IMR-90 (cell line): ENCODE results near the gene LTC4S. TPM values are rescaled to one million over a fixed set of nuclear protein-coding genes. Genes with fewer than 3 reads are reported as not detected.

Experiments
- ATAC-seq: fragments of 200-7000 bp; cut with Tn5 transposase; 2 replicates; pipeline ENCODE4 v1.9.1; 2020; ENCODE audit warnings: low read depth, mild to moderate bottlenecking, moderate library complexity
- BruUV-seq: library from RNA; stranded (reverse); fragments of 400-500 nt; replicated peaks from 2 replicates; lab custom pipeline; 2021; lab: Mats Ljungman, UMichigan
- CTCF ChIA-PET: fragments of 300-600 bp; formaldehyde crosslinking; extraction: SDS; loops from one replicate; lab custom pipeline; 2021; ENCODE audit warnings: antibody characterized with exemption; lab: Yijun Ruan, JAX
- POLR2A ChIA-PET: fragments of 300-600 bp; sonication (Branson Sonifier 250); formaldehyde crosslinking; loops from one replicate; lab custom pipeline; 2022; ENCODE audit warnings: antibody characterized with exemption; ENCODE audit not compliant: unreplicated experiment; lab: Charles Lee
- DNase-seq: peaks from one replicate; pipeline ENCODE4 v3.0.0; 2013
- H2AFZ ChIP-seq: replicated peaks from 2 replicates; pipeline ENCODE3; 2013; ENCODE audit warnings: low read length, mild to moderate bottlenecking; ENCODE audit not compliant: poor library complexity
- H2AK5ac ChIP-seq: 2 replicates; pipeline ENCODE4 v1.6.1; 2013; ENCODE audit warnings: low read depth, low read length, inconsistent platforms
- H2AK9ac ChIP-seq: replicated peaks from 2 replicates; pipeline ENCODE3; 2013; ENCODE audit warnings: mild to moderate bottlenecking, low read depth, low read length, moderate library complexity; ENCODE audit not compliant: poor library complexity
- H2BK120ac ChIP-seq: 2 replicates; pipeline ENCODE4 v1.6.1; 2013; ENCODE audit warnings: low read depth, low read length, inconsistent platforms
- H2BK15ac ChIP-seq: 3 replicates; pipeline ENCODE4 v1.6.1; 2013; ENCODE audit warnings: low read depth, low read length, inconsistent platforms
- H2BK20ac ChIP-seq: 2 replicates; pipeline ENCODE4 v1.6.1; 2013; ENCODE audit warnings: low read depth, mild to moderate bottlenecking, inconsistent platforms, low read length, moderate library complexity
- H2BK5ac ChIP-seq: 2 replicates; pipeline ENCODE4 v1.6.1; 2013; ENCODE audit warnings: mild to moderate bottlenecking, low read depth, low read length, inconsistent platforms; ENCODE audit not compliant: poor library complexity, severe bottlenecking
- H3K14ac ChIP-seq: replicated peaks from 2 replicates; pipeline ENCODE4 v1.6.1; 2013; ENCODE audit warnings: low read depth, low read length, inconsistent platforms
- H3K18ac ChIP-seq: 2 replicates; pipeline ENCODE4 v1.6.1; 2013; ENCODE audit warnings: low read depth, low read length, control low read depth
- H3K23ac ChIP-seq: 2 replicates; pipeline ENCODE4 v1.6.1; 2013; ENCODE audit warnings: low read depth, low read length, inconsistent platforms
- H3K27ac ChIP-seq: 2 replicates; pipeline ENCODE4 v1.5.1; 2013; ENCODE audit warnings: mild to moderate bottlenecking, control low read depth, low read length; ENCODE audit not compliant: insufficient read depth
- H3K27me3 ChIP-seq: 2 replicates; pipeline ENCODE4 v1.6.1; 2013; ENCODE audit warnings: low read length; ENCODE audit not compliant: control insufficient read depth, insufficient read depth
- H3K36me3 ChIP-seq: 2 replicates; pipeline ENCODE4 v1.6.1; 2013; ENCODE audit warnings: low read length, mixed read lengths; ENCODE audit not compliant: control insufficient read depth, insufficient read depth
- H3K4ac ChIP-seq: 2 replicates; pipeline ENCODE4 v1.6.1; 2013; ENCODE audit warnings: low read depth, low read length, inconsistent platforms
- H3K4me1 ChIP-seq: 2 replicates; pipeline ENCODE4 v1.6.1; 2013; ENCODE audit warnings: low read length, mixed read lengths; ENCODE audit not compliant: control insufficient read depth, insufficient read depth
- H3K4me2 ChIP-seq: 2 replicates; pipeline ENCODE4 v1.6.1; 2013; ENCODE audit warnings: low read depth, mild to moderate bottlenecking, control low read depth, low read length, moderate library complexity
- H3K4me3 ChIP-seq: 2 replicates; pipeline ENCODE4 v1.5.1; 2013; ENCODE audit warnings: low read depth, mild to moderate bottlenecking, control low read depth, low read length, moderate library complexity; ENCODE audit not compliant: insufficient read depth
- H3K56ac ChIP-seq: 2 replicates; pipeline ENCODE4 v1.6.1; 2013; ENCODE audit warnings: low read length, inconsistent platforms; ENCODE audit not compliant: insufficient read depth; ENCODE audit errors: extremely low read depth
- H3K79me1 ChIP-seq, 2 experiments: 2 replicates each; pipeline ENCODE4 v1.6.1; 2013; ENCODE audit warnings: low read length in 2 of 2, inconsistent platforms in 1 of 2, low read depth in 1 of 2
- H3K9ac ChIP-seq: 2 replicates; pipeline ENCODE4 v1.6.1; 2013; ENCODE audit warnings: low read depth, low read length, control low read depth
- H3K9me1 ChIP-seq: 2 replicates; pipeline ENCODE4 v1.6.1; 2013; ENCODE audit warnings: low read length, inconsistent platforms; ENCODE audit not compliant: insufficient read depth
- H3K9me3 ChIP-seq: 2 replicates; pipeline ENCODE4 v1.6.1; 2013; ENCODE audit warnings: low read length; ENCODE audit not compliant: control insufficient read depth, insufficient read depth
- H4K20me1 ChIP-seq: 2 replicates; pipeline ENCODE4 v1.6.1; 2013; ENCODE audit warnings: low read length, inconsistent platforms; ENCODE audit not compliant: insufficient read depth
- H4K5ac ChIP-seq: 2 replicates; pipeline ENCODE4 v1.6.1; 2013; ENCODE audit warnings: mild to moderate bottlenecking, low read depth, low read length, control low read depth
- H4K8ac ChIP-seq, 2 experiments: 2 replicates each; pipeline ENCODE4 v1.6.1; 2013; ENCODE audit warnings: low read depth in 2 of 2, low read length in 2 of 2, control low read depth in 1 of 2, inconsistent platforms in 1 of 2
- H4K91ac ChIP-seq: 2 replicates; pipeline ENCODE4 v1.6.1; 2013; ENCODE audit warnings: low read depth, low read length, inconsistent platforms; ENCODE audit not compliant: insufficient read depth
- FOS ChIP-seq: fragments of 150-350 bp; IDR thresholded peaks from 2 replicates; pipeline ENCODE4 v1.6.1; 2016; ENCODE audit warnings: low read depth, low read length
- WGBS, 2 experiments: methylation state at CpG; one replicate each; pipeline versions ENCODE4 v1.1.5 to v1.1.7; 2013; ENCODE audit warnings: missing lambda C conversion rate in 2 of 2; ENCODE audit not compliant: insufficient read length in 1 of 2; ENCODE audit errors: extremely low coverage in 2 of 2; 5-methylcytosine and 5-hydroxymethylcytosine counted together
- dilution Hi-C: fragments of 300-500 bp; cut with HindIII; formaldehyde crosslinking; loops from one replicate; pipeline ENCODE4 v1.14.3; 2018; ENCODE audit warnings: low sequenced_read_pairs; ENCODE audit not compliant: unreplicated experiment
- in situ Hi-C: fragments of 300-500 bp; cut with MboI; formaldehyde crosslinking; loops from 3 replicates; pipeline ENCODE4 v1.14.3; 2019; ENCODE audit warnings: low sequenced_read_pairs, inconsistent platforms, mixed read lengths
- intact Hi-C: fragments of 100-400 bp; cut with micrococcal nuclease; formaldehyde crosslinking; loops from 2 replicates; pipeline ENCODE4 v1.10.0; 2022
- polyA plus RNA-seq, 3 experiments: library from polyadenylated mRNA; depleted of rRNA; stranded (reverse); fragments of >200 nt; gene quantifications; 2 replicates each; pipeline ENCODE4 v1.2.3, GENCODE V29; 2012; ENCODE audit warnings: low replicate concordance in 1 of 3
- total RNA-seq: library from RNA; depleted of rRNA; stranded (reverse); fragments of >200 nt; gene quantifications from 2 replicates; pipeline ENCODE4 v1.2.3, GENCODE V29; 2012

The LTC4S gene
- total and polyA plus RNA-seq, 2 of the 4 experiments (the other 2 are of a cell fraction), result 0.72 TPM; not detected in 1

DNA sequence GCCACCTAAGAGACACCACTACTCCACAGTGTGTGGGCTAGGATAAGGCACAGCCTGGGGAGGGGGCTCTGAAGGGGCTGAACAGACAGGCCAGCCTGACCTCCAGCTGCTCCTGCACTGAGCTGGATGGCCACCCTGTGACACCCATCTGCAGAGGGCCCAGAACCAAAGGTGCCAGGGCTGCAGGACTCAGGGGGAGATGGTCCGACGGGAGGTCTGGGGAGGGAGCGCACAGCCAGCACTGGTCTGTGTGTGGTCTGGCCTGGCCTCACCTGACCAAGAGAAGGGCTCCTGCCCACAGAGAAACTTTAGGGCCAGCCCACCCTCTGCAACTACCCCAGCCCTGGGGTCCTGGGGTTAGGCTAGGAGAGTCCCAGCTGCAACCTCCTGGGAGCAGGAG, 789 bp downstream of the LTC4S start:
- CTCF ChIA-PET, result no interaction called here
- Histone ChIP-seq H3K27me3 (no peaks in the 10 kb centered on the region), H3K4ac (no peak overlapping the region), H3K4me3 (no peak overlapping the region), H4K91ac (no peak overlapping the region), H2BK120ac (no peak overlapping the region), H3K36me3 (peaks cover 28% of the 10 kb centered on the region), H3K27ac (no peak overlapping the region), H2AK9ac (peak overlapping the region; percentile 92), H3K9me1 (no peaks in the 10 kb centered on the region), H3K79me1 (peaks cover 0 to 8% of the 10 kb centered on the region in 2 experiments; a peak in 1 of 4 replicates), H3K4me1 (peaks cover 9% of the 10 kb centered on the region; the same call in 1 of the 2 replicates), H4K8ac (no peak overlapping the region), H3K14ac (no peak overlapping the region), H4K20me1 (0 out of 2 replicates have a peak, but pooled peaks cover 7% of the 10 kb centered on the region), H2BK20ac (no peak overlapping the region), H3K23ac (no peak overlapping the region), H2AK5ac (no peak overlapping the region), H3K9ac (no peak overlapping the region), H3K56ac (no peak overlapping the region), H4K5ac (no peak overlapping the region), H3K18ac (no peak overlapping the region), H2AFZ (no peak overlapping the region), H2BK15ac (no peak overlapping the region), H3K9me3 (no peaks in the 10 kb centered on the region), H3K4me2 (no peak overlapping the region), H2BK5ac (no peak overlapping the region)
- POLR2A ChIA-PET, result no interaction called here
- WGBS, 2 experiments, result 100% methylated on average over 2 of the region's 3 CpGs; no CpG with 5 or more reads in 1 of the 2 experiments
- in situ Hi-C loops, result no loop called here
- DNase-seq, result no peak
- TF ChIP-seq FOS, result no peak
- BruUV-seq, result no TSS peak
- dilution Hi-C loops, result no loop called here
- ATAC-seq, result no peak
- intact Hi-C loops, result no loop called here
